Stomach (tissue), 9 donors: Measurements from ENCODE around the gene CDK17. TPM values are rescaled to one million over a fixed set of nuclear protein-coding genes. Genes with fewer than 3 reads are reported as not detected.
A peak's percentile ranks its signal among the peaks of the same experiment; 100 is the strongest.

Source experiments
- DNase-seq, 2 donors: peaks; one replicate each; pipeline versions ENCODE4 v3.0.0 to v3.0.0-alpha.2; 2013 to 2019
- H3K27ac ChIP-seq, 5 donors: fragments of 200-600 bp in 4 of 5; sonication (generic) in 4 of 5; one replicate each; pipeline ENCODE4 v1.5.1; 2013 to 2019; ENCODE audit warnings: mild to moderate bottlenecking in 1 of 5, moderate library complexity in 1 of 5
- H3K27me3 ChIP-seq, 3 donors: fragments of 200-600 bp; sonication (generic); one replicate each; pipeline ENCODE4 v1.5.1; 2017 to 2019; ENCODE audit warnings: mixed run types in 1 of 3
- H3K36me3 ChIP-seq, 4 donors: fragments of 200-600 bp; sonication (generic); 1 replicate in 3 of 4; 2 replicates in 1 of 4; pipeline ENCODE4 v1.5.1; 2016 to 2019
- H3K4me1 ChIP-seq, 4 donors: fragments of 200-600 bp; sonication (generic); one replicate each; pipeline ENCODE4 v1.5.1; 2016 to 2019
- H3K4me3 ChIP-seq, 4 donors: fragments of 200-600 bp; sonication (generic) in 3 of 4; one replicate each; pipeline ENCODE4 v1.5.1; 2016 to 2019; ENCODE audit warnings: mild to moderate bottlenecking in 1 of 4
- H3K9me3 ChIP-seq, 4 donors: fragments of 200-600 bp; sonication (generic); one replicate each; pipeline ENCODE4 v1.5.1; 2016 to 2019
- EP300 ChIP-seq: sonication (generic); formaldehyde crosslinking; IDR thresholded peaks from one replicate; pipeline ENCODE4 v1.6.1; 2017; ENCODE audit warnings: antibody characterized with exemption
- POLR2A ChIP-seq, 4 donors: fragments of 450-650 bp; IDR thresholded peaks; one replicate each; pipeline ENCODE4 v1.6.1; 2016; ENCODE audit warnings: antibody characterized with exemption in 4 of 4, control low read depth in 2 of 4, mild to moderate bottlenecking in 1 of 4, moderate library complexity in 1 of 4
- POLR2AphosphoS5 ChIP-seq, 3 donors: sonication (generic); formaldehyde crosslinking; IDR thresholded peaks; one replicate each; pipeline ENCODE4 v1.6.1; 2016; ENCODE audit warnings: antibody characterized with exemption in 3 of 3
- WGBS, 5 donors: extraction: QIAGEN DNeasy Blood & Tissue Kit in 3 of 5; methylation state at CpG; one replicate each; pipeline versions ENCODE4 v1.1.5 to v1.1.7; 2013 to 2018; 5-methylcytosine and 5-hydroxymethylcytosine counted together
- intact Hi-C: fragments of 100-400 bp; cut with DNase I; formaldehyde crosslinking; loops from one replicate; pipeline ENCODE4 v1.15.1; 2023; ENCODE audit warnings: low total_unique reads
- polyA plus RNA-seq, 3 donors: library from polyadenylated mRNA; stranded (reverse); fragments of 200-250 nt; gene quantifications; one replicate each; pipeline ENCODE4 v1.2.3, GENCODE V29; 2013
- total RNA-seq, 5 donors: library from RNA; depleted of rRNA; stranded (reverse); fragments of >200 nt; gene quantifications; one replicate each; pipeline versions ENCODE4 v1.1.0 to v1.2.3, GENCODE V29; 2014 to 2016
- TF ChIP-seq, protein P1 (sequence below), 7 experiments: fragments of 450-650 bp in 4 of 7; fragments of 200-600 bp in 3 of 7; sonication (generic) in 3 of 7; IDR thresholded peaks; one replicate each; pipeline ENCODE4 v1.5.1; 2016 to 2019; ENCODE audit warnings: antibody characterized with exemption in 7 of 7, control low read depth in 2 of 7, mild to moderate bottlenecking in 1 of 7
- donor health status: healthy with polysubstance abuse.
- donor health status: Bipolar disorder and iron deficiency.
- donor health status: healthy.

The CDK17 gene
- total and polyA plus RNA-seq, 8 donors: 5.4 to 137 (median 40.5) TPM

- 89 to 91% (median 90%) methylated on average over 3 of the region's 3 CpGs for WGBS, 5 donors
- intact Hi-C loops: no loop called here
- Histone ChIP-seq H3K4me3 (no peak overlapping the region), H3K36me3 (peaks cover 0 to 24% (median 14%) of the 10 kb centered on the region in 4 donors), H3K4me1 (peaks cover 0 to 6% (median 0%) of the 10 kb centered on the region in 4 donors), H3K9me3 (no peaks in the 10 kb centered on the region), H3K27me3 (no peaks in the 10 kb centered on the region), H3K27ac (no peak overlapping the region)
- DNase-seq: no peak
- TF ChIP-seq EP300 (no peak), POLR2AphosphoS5 (IDR thresholded peaks at IDR 0.05) (no peak), POLR2A (IDR thresholded peaks at IDR 0.05) (no peak)
- TF ChIP-seq, protein P1, sequence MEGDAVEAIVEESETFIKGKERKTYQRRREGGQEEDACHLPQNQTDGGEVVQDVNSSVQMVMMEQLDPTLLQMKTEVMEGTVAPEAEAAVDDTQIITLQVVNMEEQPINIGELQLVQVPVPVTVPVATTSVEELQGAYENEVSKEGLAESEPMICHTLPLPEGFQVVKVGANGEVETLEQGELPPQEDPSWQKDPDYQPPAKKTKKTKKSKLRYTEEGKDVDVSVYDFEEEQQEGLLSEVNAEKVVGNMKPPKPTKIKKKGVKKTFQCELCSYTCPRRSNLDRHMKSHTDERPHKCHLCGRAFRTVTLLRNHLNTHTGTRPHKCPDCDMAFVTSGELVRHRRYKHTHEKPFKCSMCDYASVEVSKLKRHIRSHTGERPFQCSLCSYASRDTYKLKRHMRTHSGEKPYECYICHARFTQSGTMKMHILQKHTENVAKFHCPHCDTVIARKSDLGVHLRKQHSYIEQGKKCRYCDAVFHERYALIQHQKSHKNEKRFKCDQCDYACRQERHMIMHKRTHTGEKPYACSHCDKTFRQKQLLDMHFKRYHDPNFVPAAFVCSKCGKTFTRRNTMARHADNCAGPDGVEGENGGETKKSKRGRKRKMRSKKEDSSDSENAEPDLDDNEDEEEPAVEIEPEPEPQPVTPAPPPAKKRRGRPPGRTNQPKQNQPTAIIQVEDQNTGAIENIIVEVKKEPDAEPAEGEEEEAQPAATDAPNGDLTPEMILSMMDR (IDR thresholded peaks at IDR 0.05): no peak
Measured at GRCh38 chr12:96310067-96310466, 90.2 kb downstream of the CDK17 start.

- no peaks in the 10 kb centered on the region for H3K27me3 ChIP-seq
- no peaks in the 10 kb centered on the region for H3K4me1 ChIP-seq
- 55 to 63% (median 60%) methylated on average over 1 of the region's 1 CpG for WGBS, 5 donors
- intact Hi-C loops: no loop called here
- no peak for TF ChIP-seq POLR2A (IDR thresholded peaks at IDR 0.05)
- TF ChIP-seq, protein P1 (IDR thresholded peaks at IDR 0.05): no peak
- TF ChIP-seq EP300: no peak
- no peak for TF ChIP-seq POLR2AphosphoS5 (IDR thresholded peaks at IDR 0.05)
- H3K27ac ChIP-seq: no peak overlapping the region
- no peaks in the 10 kb centered on the region for H3K9me3 ChIP-seq
- H3K4me3 ChIP-seq: no peak overlapping the region
- DNase-seq: no peak
- peaks cover 0 to 24% (median 14%) of the 10 kb centered on the region in 4 donors for H3K36me3 ChIP-seq
Measured at GRCh38 chr12:96308881-96309280, 91.4 kb downstream of the CDK17 start.

DNA sequence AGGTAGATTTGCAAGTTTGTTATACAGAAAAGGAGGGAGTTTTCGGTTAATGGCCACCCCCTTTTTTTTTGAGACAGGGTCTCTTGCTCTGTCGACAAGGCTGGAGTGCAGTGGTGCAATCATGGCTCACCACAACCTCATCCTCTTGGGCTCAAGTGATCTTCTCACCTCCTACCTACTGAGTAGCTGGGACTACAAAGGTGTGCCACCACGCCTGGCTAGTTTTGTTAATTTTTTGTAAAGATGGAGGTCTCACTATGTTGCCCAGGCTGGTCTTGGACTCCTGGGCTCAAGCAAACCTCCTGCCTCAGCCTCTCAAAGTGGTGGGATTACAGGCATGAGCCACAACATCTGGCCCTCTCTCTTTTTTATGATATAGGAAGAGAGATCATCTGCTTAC lies 94.6 kb downstream of the CDK17 start:
- intact Hi-C loops: no loop called here
- no peak overlapping the region for H3K4me3 ChIP-seq
- H3K27ac ChIP-seq: no peak overlapping the region
- WGBS, 5 donors: 89 to 94% (median 92%) methylated on average over 3 of the region's 3 CpGs
- H3K9me3 ChIP-seq: no peaks in the 10 kb centered on the region
- DNase-seq: no peak
- H3K36me3 ChIP-seq: peaks cover 0 to 12% (median 7%) of the 10 kb centered on the region in 4 donors
- TF ChIP-seq POLR2AphosphoS5 (IDR thresholded peaks at IDR 0.05) (no peak), POLR2A (IDR thresholded peaks at IDR 0.05) (no peak), EP300 (no peak)
- TF ChIP-seq, protein P1 (IDR thresholded peaks at IDR 0.05): no peak
- H3K4me1 ChIP-seq: peaks cover 0 to 9% (median 0%) of the 10 kb centered on the region in 4 donors
- no peaks in the 10 kb centered on the region for H3K27me3 ChIP-seq

- intact Hi-C loops: no loop called here
- no peaks in the 10 kb centered on the region for H3K27me3 ChIP-seq
- no peak for TF ChIP-seq POLR2AphosphoS5 (IDR thresholded peaks at IDR 0.05)
- no peaks in the 10 kb centered on the region for H3K9me3 ChIP-seq
- H3K4me3 ChIP-seq: no peak overlapping the region
- H3K4me1 ChIP-seq: peaks cover 0 to 9% (median 0%) of the 10 kb centered on the region in 4 donors
- no peak overlapping the region for H3K27ac ChIP-seq
- DNase-seq: peak in 1 of 2 donors; percentile 18
- peaks cover 0 to 25% (median 12%) of the 10 kb centered on the region in 4 donors for H3K36me3 ChIP-seq
Measured at GRCh38 chr12:96303653-96304052, 96.6 kb downstream of the CDK17 start.

DNA sequence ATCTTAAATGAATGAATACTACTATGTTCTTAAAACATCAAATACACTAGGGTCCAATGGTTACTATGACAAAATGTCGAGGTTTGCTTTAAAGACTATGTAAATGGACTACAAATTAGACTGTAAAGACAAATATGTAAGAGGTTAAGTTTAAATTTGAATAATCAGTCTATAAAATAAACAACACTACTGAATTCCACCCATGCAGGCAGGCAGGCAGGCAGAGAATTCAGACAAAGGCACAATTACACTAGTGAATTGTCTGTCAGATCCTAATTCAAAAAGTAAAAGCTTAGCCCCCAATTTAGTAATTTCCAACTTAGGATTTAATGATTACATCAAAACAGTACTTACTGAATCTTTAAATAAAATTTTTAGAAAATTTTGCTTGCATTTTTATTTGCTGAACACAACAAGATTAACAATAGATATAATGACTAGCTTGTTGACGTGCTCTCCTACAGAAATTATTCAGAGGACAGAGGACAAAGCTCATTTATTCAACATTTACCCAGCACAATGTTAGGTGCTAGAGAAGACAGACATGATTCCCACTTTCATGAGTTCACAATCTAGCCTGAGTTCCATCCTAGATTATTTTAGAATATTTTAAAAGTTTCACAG lies 97.4 kb downstream of the CDK17 start:
- intact Hi-C loops: no loop called here

More for the DNA sequence above, 97.4 kb downstream of the CDK17 start:
- peaks cover 0 to 24% (median 17%) of the 10 kb centered on the region in 4 donors for H3K36me3 ChIP-seq
- H3K9me3 ChIP-seq: no peaks in the 10 kb centered on the region
- H3K4me3 ChIP-seq: no peak overlapping the region
- peaks cover 0 to 9% (median 0%) of the 10 kb centered on the region in 4 donors for H3K4me1 ChIP-seq
- no peaks in the 10 kb centered on the region for H3K27me3 ChIP-seq
- TF ChIP-seq, protein P1 (IDR thresholded peaks at IDR 0.05): no peak
- TF ChIP-seq POLR2A (IDR thresholded peaks at IDR 0.05) (no peak), EP300 (no peak), POLR2AphosphoS5 (IDR thresholded peaks at IDR 0.05) (no peak)
- H3K27ac ChIP-seq: no peak overlapping the region
- DNase-seq: no peak
- 49 to 68% (median 64%) methylated on average over 2 of the region's 2 CpGs for WGBS, 5 donors
